ENCODE measurements around the gene MSH5.
"Not testable (repeated sequence)": the region's sequence is repeated elsewhere in the genome, so short reads cannot be mapped to it uniquely, and the experiment has no call there.

MSH5 gene

DNA sequence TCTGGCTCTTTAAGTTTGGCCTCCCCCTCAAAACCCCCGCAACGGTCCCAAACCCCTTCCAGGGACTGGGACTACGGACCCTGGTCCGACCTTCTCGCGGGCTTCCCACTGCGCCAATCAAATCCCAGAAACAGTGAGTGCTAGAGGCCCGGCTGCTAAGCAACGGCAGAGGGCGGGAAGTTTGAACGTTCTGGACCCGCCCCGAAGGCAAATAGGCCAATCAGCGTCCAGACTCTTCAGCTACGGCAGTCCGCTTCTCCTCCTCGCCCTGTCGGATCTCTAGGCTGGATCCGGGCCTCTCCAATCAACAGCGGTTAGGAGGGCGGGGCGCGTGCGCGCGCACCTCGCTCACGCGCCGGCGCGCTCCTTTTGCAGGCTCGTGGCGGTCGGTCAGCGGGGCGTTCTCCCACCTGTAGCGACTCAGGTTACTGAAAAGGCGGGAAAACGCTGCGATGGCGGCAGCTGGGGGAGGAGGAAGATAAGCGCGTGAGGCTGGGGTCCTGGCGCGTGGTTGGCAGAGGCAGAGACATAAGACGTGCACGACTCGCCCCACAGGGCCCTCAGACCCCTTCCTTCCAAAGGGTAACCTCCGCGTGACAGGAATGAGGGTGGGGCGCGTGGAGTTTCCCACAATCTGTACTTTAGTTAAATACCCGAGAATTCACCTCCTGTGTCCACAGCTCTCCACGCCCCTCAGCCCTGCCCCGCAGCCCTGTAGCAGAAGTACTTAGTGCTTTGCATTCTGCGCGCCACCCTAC, at the start of gene MSH5:
Gene MSH5 (plus strand): TSS at position 367 of the 758 bp plus-strand sequence. CDS start 462 bp downstream, outside the sequence.
- peak; percentile 98 for DNase-seq (ENCODE audit: low read depth)

DNA sequence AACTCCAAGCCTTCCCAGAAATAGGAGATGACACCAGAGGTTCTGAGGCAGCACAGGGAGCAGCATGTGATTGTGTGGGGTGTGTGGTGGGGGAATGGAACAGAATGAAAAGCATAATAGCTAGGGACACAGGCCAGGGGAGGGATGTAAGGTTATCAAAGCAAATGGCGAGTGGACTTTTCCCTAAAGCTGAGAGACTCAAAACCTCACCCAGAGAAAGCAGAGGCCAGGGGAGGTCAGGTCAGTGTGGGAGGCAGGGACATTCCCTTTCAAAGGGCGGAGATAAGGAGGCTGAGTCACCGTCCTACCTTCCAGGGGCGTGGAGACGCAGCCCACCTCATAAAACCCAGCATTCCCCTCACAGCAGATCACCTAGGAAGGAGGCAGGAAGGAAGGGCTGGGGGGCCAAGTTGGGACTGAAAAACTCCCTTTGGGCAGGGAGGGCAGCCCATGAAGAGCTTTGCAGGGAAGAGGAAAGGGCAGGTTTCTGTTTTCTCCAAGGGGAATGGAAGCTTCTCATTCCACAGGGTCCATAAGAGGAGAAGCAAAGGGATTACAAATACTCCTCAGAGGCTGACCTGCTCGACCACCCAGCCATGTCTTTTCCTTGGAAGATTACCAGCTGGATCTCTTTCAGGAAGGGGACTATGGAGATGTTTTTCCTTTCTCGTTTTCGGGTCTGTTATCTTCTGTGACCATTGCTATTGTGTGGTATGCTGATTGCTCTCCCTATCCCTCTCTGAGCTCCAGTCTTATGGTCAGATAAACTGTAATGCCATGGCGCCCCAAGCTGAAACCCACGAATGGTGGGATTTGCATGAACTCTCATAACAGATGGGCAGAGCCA, 49.4 kb upstream of the MSH5 start:
- DNase-seq (ENCODE audit: low read depth), result peak; percentile 81

DNA sequence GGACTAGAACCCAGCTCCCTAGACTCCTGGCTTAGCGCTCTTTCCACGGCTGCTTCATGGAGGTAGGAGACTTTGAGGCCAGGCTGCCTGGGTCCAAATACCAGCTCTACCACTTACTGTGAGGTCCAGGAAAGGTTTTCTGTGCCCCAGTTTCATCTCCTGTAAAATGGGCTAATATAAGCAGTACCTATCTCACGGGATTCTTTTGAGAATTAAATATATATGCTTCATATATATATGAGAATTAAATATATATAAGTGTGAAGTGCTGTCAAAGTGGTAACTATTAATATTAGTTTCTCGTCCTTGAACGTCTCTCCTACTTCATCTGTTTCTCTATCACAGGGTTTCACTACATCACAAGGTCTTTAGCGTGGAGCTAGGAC, 48.7 kb upstream of the MSH5 start:
- DNase-seq (ENCODE audit: low read depth), result no peak

DNA sequence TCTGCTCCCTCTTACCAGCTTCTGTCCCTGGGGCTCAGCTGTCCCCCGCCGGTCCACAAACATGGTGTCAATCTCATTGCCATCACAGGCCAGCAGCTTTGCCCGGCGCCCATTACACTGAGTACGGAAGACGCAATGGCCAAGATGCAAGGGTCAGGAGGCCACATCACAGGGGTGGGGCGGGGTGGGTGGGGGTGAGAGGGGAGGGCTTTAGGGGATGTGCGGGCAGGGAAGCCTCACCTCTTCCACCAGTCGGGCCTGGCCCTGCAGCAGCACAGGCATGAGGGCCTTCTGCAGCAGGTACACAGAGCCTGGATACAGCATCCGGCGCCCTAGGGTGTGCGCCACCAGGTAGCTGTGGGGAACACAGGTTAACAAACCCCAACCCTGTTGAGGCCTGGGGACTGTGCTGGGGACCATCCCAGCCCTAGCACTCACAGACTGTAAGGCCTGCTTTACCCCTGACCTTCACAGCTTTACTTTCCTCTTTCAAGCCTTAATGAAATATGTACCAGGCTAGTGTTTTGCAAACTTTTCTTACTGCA, 48.2 kb upstream of the MSH5 start:
- DNase-seq (ENCODE audit: low read depth), result no peak

DNA sequence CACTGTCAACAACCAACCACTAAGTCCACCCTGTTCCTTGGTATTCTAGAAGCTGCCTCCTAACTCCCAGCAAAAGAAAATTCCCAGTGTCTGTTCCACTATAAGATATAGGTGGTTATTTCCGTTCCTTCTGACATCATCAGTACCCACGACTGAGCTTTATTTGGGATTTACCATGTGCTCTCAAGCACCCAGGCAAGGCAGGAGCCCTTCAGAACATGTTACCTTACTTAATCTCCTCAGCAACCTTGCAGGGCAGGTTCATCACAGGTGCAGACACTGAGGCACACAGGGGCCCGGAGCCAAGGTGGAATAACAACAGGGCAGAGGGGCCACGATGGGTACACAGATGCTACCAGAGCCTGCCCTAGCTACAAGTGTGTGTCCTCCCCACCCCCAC, 47.5 kb upstream of the MSH5 start:
- DNase-seq (ENCODE audit: low read depth), result no peak

DNA sequence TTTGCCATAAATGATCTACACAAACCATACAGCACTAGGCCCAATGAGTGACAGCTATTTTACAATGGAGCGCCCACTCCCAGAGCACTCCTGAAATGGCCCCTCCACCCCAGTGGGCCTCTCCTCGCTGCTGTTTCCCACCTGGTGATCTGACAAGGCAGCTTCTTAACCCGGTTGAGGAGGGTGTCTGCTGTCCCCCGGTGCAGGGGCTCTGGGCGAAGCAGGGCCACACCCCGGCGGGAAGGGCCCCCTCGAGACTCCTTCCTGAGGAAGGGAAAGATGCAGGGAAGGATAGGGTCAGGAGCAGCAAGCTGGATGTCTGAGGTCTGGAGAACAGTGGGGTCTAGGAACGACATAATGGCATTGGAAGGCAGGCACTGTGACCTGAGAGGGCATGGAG, 46.9 kb upstream of the MSH5 start:
- DNase-seq (ENCODE audit: low read depth), result no peak

DNA sequence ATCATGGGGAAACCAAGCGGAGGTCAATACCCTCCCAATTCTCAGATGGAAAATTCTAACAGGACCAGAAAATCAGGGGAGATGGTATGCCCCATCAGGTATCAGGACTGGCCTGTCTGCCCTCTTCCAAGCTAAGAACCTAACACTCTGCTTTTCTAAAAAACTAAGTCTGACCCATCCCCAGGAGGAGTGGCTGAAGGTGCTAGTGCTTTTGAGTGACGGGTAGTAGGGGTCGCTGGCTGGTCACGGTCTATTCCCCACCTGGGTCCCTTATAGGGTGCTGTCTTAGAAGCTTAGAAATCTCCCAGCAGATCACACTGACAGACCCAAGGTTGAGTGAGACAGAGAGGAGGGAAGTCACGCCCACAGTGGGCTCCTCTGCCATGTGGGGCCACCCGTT, 46.3 kb upstream of the MSH5 start:
- DNase-seq (ENCODE audit: low read depth), result no peak

DNA sequence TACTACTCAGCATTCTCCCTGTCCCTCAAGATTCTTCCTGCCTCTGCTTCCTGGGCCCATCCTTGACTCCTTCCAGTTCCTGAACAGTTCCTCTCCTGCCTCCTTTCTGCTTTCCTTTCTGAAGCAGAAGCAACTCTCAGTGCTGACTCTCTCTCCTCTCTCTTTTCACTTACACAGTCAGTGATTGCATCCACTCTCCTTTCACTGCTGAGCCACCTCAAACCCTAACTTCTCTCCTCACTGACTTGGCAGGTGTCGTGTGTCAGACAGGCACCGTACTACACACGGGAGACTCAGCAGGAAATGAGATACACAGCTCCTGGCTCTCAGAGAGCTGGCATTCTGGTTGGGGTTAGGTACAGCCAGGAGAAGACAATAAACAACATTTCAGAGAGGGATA, 42.2 kb upstream of the MSH5 start:
- no peak for DNase-seq (ENCODE audit: low read depth)

DNA sequence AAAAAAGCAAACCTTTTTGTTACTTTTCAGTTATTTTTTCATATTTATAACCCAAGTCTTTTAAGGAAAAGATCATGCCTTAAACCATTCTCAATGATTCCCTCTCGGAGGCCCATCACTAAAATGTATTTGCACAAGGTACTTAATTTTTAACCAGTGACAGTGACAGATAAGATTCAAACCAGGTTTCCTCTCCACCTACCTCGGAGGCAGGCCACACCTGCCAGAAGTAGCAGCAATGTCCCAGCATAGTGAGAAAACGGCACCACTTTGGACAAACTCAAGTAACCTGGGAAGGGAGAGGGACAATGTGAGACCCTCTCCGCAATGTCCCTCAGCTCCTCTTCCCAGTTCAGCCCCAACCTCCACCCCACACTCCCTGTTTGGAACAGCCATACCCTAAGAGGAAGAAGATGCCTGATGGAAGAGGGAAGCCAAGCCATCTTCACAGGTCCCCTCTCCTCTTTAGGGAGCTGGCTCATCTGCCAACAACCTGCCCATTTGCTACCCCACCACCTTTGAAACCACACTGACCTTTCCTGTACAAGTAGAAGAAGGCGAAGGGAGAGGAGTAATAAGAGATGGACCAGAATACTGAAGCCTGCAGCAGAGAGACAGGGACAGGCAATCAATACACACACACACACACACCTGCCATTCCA, 38.9 kb upstream of the MSH5 start:
- DNase-seq (ENCODE audit: low read depth), result no peak

DNA sequence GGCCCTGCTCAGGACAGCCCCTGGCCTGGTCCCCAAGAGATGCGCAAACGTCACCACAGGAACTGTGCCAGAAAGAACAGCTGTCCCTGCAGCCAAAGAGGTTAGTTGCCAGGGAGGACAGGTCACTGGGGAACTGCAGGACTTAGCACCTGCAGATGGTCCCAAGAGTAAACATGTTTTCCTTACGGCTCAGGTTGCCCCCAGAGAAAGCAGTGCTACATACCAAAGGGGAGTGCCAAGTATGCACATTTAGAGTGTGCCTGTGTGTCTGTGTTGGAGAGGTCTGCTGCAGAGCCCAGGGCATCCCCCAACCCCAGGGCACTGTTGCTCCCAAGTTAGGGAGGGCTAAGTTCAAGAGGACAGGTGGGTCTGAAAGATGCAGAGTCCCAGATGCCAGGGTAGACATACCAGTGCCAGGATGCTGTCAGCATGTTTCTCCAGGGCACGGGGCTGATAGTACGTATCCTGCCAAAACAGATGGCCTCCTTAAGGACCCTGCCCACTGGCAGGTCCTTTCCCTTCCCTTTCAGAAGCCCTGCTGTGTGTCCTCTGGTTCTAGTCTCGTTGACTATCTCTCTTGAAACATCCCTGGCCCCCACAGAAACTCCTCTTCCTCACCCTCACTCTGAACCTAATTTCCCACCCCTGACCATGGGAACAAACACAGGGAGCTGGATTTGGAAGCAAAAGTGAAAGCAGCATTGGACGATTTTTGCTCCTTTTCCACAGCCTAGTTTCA, 38.0 kb upstream of the MSH5 start:
- DNase-seq (ENCODE audit: low read depth), result no peak

DNA sequence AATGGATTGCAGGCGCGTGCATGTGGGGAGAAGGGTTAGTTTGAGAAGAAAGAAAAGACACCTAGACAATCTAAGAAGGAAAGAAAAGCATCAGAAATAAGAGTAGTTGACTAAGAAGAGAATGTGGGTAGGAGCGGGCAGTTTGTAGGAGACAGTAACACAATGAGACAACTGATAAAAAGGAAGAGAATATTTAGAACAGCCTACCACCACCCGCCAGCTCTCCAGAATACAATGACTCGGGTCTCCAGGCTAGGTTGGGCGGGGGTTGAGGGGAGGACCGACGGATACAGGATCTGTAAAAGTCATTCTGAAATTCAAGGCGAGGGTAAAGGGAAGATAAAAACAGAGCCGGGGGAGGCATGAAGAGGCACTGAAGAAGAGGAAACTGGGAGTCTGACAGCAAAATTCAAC, 37.4 kb upstream of the MSH5 start:
- no peak for DNase-seq (ENCODE audit: low read depth)

DNA sequence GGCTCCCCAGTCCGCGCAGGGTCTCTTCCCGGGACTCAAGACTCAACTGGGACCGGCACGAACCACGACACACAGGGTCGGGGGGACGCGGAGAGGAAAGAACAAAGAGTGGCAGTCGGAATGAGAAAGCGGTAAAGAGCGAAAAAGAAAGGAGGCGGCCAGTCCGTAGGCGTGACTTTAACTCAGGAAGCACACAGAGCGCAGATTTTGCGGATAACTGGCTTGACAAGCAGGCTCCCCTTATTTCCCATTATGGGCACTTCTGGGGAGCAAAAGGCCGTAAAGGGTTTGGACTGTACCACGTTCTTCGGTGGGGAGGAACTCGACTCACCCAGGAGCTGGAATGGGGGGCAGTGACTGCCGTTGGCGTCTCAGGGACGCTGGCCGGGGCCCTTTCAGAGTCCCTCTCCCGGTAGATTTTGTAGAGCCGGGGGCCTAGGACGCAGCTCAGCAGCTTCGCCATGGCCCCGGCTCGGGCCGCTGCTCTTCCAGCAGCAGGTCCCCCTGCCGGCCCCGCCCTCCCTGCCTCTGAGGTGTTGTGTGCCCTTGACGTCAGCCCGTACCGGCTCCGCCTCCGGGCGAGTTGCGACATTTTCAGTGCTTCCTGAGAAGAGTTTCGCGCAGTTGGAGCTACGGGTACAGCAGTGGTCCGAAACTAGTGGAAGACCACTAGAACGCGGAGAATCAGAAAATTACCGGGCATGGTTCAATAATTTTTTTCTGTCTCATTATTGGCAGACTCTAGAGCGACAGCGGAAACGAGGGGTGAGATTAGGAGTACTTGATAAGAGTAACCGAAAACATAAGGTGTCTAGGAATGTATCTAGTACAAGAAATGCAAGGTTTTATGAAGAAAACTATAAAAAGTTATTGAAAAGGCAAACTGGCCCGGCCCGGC, 36.7 kb upstream of the MSH5 start, which contains the start of gene ABHD16A:
Gene ABHD16A (minus strand): TSS at position 506 of the 898 bp plus-strand sequence. CDS start 43 bp downstream, at position 463.
- peak; percentile 98 for DNase-seq (ENCODE audit: low read depth)

DNA sequence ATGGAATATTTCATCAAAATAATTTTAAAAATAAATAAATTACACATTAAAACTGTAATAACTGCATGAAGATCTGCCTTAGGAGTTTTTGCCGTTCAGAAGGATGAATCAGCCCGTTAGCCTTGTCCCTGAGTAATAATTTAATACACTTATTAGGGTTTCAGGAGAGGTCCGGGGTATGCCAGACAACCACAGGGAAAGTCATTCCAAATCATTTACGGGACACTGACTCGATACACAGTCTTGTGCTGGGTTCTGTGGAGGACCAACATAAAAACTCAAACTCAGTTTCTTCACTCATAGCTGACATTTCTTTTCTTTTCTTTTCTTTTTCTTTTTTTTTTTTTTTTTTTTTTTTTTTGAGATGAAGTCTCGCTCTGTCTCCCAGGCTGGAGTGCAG, 33.9 kb upstream of the MSH5 start:
- no peak for DNase-seq (ENCODE audit: low read depth)

DNA sequence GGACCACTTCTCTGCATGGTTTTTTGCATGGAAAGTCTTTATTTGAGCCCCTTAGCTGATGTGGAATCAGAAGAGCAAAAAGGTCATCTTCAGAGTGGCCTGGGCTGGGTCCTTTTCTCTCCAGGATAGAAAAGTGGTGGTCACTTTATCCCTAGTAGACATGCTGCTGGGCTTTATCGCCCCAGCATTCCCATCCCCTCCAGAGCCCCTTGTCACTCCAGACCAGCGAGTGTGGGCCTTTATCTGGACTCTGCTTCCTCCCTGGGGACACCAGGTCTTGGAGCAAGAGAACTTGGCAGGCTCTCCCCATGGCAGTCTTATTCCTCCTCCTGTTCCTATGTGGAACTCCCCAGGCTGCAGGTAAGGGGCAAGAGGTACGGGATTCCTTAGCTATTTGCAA, 33.2 kb upstream of the MSH5 start, which contains the start of gene LY6G6F:
Gene LY6G6F (plus strand): TSS at position 268 of the 400 bp plus-strand sequence. CDS start 41 bp downstream, at position 309.
- DNase-seq (ENCODE audit: low read depth), result no peak

DNA sequence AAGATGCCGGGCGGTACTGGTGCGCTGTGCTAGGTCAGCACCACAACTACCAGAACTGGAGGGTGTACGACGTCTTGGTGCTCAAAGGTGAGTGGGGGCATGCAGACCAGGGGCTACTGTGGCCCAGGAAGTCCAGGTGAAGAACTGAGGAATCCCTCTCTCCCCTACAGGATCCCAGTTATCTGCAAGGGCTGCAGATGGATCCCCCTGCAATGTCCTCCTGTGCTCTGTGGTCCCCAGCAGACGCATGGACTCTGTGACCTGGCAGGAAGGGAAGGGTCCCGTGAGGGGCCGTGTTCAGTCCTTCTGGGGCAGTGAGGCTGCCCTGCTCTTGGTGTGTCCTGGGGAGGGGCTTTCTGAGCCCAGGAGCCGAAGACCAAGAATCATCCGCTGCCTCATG, 32.1 kb upstream of the MSH5 start:
- DNase-seq (ENCODE audit: low read depth), result no peak

DNA sequence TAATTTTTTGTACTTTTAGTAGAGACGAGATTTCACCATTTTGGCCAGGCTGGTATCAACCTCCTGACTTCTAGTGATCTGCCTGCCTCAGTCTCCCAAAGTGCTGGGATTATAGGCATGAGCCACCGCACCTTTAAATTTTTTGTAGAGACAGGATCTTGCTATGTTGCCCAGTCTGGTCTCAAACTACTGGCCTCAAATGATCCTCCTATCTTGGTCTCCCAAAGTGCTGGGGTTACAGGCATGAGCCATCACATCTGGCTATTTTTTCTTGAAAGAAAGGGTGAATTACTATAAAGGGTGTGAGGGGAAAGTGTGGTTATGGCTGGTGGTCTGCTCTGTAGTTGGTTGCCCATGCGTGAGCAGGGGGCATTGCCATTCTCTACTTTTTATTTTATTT, 31.6 kb upstream of the MSH5 start:
- DNase-seq (ENCODE audit: low read depth), result no peak

DNA sequence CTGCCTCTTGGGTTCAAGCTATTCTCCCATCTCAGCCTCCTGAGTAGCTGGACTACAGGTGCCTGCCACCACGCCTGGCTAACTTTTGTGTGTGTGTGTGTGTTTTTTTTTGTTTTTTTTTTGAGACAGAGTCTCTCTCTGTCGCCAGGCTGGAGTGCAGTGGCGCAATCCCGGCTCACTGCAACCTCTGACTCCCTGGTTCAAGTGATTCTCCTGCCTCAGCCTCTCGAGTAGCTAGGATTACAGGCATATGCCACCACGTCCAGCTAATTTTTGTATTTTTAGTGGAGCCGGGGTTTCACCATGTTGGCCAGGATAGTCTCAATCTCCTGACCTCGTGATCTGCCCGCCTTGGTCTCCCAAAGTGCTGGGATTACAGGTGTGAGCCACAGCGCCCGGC, 30.6 kb upstream of the MSH5 start:
- not testable (repeated sequence) for DNase-seq (ENCODE audit: low read depth)

DNA sequence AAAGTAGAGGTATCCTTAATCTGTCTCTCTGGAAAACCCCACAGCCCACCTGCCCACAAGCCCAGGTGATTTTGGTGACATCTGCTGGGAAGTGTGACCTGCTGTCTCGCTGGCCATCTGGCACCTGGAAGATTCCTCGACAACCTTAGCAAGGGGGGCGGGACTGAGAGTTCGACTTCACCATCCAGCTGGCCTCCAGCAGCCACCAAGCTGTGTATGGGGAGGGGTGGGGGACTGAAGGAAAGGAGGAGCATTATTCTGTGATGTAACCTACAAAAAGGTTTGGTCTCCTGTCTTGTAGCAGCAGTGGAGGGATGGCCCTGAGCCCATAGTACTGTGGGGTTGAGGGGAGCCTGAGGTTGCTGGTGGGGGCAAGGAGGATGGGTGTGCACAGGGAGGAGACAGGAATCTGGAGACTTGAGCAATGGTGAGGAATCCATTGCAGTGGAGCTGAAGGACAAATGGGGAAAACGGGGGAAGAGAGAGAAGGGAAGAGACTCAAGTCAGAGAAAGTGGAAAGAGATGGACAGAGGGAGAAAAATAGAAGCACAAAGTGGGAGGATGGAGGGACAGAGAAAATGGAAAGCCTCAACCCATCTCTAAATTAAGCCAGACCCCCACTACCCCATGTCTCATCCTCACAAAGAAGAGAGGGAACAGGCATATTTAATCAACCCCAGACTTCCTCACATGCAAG, 29.1 kb upstream of the MSH5 start:
- no peak for DNase-seq (ENCODE audit: low read depth)

DNA sequence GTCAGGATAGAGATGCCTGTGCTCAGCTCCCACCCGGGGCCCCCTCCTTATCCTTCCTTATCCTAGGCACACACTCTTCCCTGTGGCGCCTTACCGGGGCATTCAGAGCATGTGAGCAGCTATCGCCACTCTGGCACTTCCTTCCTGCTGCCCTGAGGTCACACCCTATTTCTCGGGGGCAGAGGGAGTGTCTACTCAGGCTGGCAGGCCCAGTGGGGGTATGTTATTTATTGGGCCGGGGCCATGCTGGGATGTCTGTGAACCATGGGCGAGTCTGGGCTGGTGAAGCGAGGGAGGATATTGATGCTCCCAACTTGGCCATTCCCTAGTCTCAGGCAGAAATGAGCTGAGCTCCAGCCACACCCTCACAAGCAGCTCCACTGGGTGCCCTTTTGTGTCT, 28.6 kb upstream of the MSH5 start:
- no peak for DNase-seq (ENCODE audit: low read depth)

DNA sequence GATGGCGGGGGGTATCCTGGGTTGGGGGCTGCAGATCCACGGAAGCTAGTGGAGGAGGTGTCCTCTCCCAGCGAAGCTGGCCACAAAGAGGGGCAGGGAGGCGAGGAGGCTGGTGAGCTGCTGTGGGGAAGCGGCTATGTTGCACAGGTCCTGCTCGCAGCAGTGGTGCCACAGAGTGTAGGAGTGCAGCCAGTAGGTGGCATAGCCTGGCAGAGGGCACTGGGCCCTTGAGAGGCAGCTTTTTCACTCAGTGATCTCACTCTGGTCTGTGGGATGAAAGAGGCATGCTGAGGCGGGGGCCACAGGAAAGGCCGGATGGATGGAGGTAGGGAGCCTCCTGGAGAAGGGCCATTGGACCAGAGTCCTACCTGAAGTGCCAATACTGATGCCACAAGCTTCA, 27.5 kb upstream of the MSH5 start:
- DNase-seq (ENCODE audit: low read depth), result no peak

All from amniotic epithelial cell (primary cell).